Amniotic epithelial cell (primary cell): ENCODE results near the gene OCRL.

ENCODE experiments used
- DNase-seq: peaks from one replicate; pipeline ENCODE4 v3.0.0-alpha.2; 2010; ENCODE audit warnings: low read depth

OCRL gene

GRCh38 chrX:129636175-129636681, 96.2 kb downstream of the OCRL start:
- DNase-seq: no peak

DNA sequence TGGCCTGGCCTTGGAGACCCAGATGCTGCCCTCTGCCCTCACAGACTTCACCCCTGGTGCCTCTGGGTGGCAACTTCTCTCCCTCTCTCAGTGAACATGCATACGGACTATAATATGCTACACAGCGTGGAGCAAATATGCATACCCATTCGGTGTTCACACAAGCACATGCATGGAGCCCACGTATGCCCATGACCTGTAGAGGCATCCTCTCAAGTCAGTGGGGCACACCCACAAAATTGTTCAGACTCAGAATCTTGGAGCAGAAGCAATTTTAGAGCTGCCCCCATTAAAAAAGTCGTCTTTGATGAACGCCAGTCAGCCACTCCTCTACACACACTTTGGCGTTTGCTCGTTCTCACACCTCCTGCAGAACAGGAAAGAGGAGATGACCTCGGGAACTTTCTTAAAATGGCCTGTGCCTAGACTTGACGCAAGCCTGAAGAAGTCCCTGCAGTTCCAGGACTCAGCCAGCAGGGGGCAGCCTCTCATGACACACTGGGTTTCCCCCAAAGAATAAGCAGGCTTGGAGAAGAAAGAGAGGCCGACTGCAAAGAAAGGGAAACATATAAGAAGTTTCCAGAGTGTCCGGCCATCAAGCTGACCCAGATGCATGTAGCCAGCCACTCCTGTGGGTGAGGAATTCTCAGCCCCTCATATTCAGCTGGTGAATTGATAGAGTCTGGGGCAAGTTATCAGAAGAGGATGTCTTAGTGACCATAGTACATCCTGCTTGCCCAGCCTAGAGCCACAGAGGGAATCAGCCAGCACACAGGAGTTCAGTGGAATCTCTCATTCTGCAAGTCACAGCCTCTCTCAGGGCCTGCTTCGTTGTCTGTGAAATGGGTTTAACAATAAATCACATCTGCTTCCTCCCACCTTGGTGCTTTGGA, 97.4 kb downstream of the OCRL start:
- DNase-seq: peak; percentile 42

GRCh38 chrX:129638917-129639316, 98.9 kb downstream of the OCRL start:
- no peak for DNase-seq

- DNase-seq: no peak
These were observed 100.7 kb downstream of the OCRL start for GRCh38 chrX:129640737-129641136.

DNA sequence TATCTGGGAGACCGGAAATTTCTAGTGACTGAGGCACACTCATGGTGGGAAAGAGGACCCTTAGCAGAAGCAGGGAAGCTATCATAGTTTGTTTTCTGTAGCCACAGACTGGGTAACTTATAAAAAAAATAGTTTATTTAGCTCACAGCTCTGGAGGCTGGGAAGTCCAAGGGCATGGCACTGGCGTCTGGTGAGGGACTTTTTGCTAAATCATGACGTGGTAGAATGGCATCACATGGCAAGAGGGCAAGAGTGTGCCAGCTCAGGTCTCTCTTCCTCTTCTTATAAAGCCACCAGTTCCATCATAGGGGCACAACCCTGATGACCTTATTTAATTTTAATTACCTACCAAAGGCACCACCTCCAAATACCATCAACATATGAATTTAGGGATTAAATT, 101.4 kb downstream of the OCRL start:
- DNase-seq: no peak

GRCh38 chrX:129641941-129642340, 101.9 kb downstream of the OCRL start:
- peak; percentile 47 for DNase-seq
